ENCODE results near the gene CDK14. TPM values are rescaled to one million over a fixed set of nuclear protein-coding genes. Genes with fewer than 3 reads are reported as not detected.

CDK14 gene
- 38.6 TPM for polyA plus RNA-seq (ENCODE audit: insufficient read length)
- long read RNA-seq, donor 1, full-length matches to known transcripts, result 2 of 2 reads
- long read RNA-seq, donor 1, partial matches to known transcripts, result 0 of 2 reads
- long read RNA-seq, donor 1, other reads (novel, unspliced or antisense), result 0 of 2 reads
- long read RNA-seq, donor 2, full-length matches to known transcripts, result 3 of 13 reads
- long read RNA-seq, donor 2, partial matches to known transcripts, result 0 of 13 reads
- long read RNA-seq, donor 2, other reads (novel, unspliced or antisense), result 10 of 13 reads
- long read RNA-seq, donor 3, full-length matches to known transcripts, result 7 of 7 reads
- long read RNA-seq, donor 3, partial matches to known transcripts, result 0 of 7 reads
- long read RNA-seq, donor 3, other reads (novel, unspliced or antisense), result 0 of 7 reads
- long read RNA-seq, donor 4, result 0 reads
- long read RNA-seq, donor 5, full-length matches to known transcripts, result 5 of 5 reads
- long read RNA-seq, donor 5, partial matches to known transcripts, result 0 of 5 reads
- long read RNA-seq, donor 5, other reads (novel, unspliced or antisense), result 0 of 5 reads
- long read RNA-seq, donor 6, full-length matches to known transcripts, result 3 of 3 reads
- long read RNA-seq, donor 6, partial matches to known transcripts, result 0 of 3 reads
- long read RNA-seq, donor 6, other reads (novel, unspliced or antisense), result 0 of 3 reads
- long read RNA-seq, donor 7, full-length matches to known transcripts, result 9 of 9 reads
- long read RNA-seq, donor 7, partial matches to known transcripts, result 0 of 9 reads
- long read RNA-seq, donor 7, other reads (novel, unspliced or antisense), result 0 of 9 reads
- long read RNA-seq, donor 8, full-length matches to known transcripts, result 3 of 3 reads
- long read RNA-seq, donor 8, partial matches to known transcripts, result 0 of 3 reads
- long read RNA-seq, donor 8, other reads (novel, unspliced or antisense), result 0 of 3 reads

DNA sequence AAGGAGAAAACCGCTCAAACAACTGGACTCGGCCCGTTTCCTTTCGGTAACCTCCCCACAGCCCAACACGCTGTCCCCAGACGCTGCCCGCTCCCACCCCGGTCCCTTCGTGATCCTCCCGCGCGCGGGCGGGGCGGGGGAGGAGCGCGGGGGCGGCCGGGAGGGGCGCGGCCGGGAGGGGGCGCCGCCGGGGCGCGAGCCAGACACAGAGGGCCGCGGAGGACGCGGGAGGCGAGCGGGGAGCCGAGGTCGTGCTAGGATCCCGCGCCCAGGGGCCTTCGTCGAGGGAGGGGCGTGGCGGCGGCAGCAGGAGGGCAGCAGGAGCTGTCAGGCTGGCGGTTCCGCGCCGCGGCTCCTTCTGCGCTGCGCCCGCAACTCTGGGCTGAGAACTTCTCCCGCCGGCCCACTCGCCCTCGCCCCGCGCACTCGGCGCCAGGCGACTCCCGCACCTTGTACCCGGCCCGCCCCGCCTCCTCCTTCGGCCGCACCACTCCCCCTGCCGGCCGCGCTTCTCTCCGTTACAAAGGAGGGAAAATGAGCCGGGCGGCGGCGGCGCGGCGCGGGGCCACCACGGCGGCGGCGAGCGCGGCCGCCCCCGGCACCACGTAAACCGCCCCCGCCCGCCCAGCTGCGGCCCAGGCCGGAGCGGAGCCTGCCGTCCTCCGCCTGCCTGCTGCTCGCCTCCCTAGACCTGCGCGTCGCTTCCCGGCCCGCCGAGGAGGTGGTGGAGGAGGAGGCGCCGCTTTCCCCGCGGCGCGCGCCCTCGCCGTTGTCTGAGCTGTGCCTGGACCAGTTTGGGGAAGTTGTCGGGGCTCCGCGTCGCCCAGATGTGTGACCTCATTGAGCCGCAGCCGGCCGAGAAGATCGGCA is at the start of gene CDK14:
CDK14 (plus strand) TSS at position 521 of the 870 bp plus-strand sequence; CDS start at position 828, 307 bp downstream.
- DNase-seq, result peak; percentile 61

DNA sequence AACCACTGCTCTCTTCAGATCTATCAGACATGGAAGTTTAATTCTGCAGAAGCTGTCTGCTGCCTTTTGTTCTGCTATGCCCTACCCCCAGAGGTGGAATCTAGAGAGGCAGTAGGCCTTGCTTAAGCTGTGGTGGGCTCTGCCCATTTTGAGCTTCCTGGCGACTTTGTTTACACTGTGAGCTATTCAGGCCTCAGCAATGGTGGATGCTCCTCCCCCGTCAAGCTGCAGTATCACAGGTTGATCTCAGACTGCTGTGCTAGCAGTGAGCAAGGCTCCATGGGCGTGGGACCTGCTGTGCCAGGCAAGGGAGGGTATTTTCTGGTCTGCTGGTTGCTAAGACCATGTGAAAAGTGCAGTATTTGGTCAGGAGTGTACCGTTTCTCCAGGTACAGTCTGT is 45.1 kb upstream of the CDK14 start:
- no peak for DNase-seq

- no peak for DNase-seq
Observed at GRCh38 chr7:90552521-90552920, 43.6 kb upstream of the CDK14 start.

DNA sequence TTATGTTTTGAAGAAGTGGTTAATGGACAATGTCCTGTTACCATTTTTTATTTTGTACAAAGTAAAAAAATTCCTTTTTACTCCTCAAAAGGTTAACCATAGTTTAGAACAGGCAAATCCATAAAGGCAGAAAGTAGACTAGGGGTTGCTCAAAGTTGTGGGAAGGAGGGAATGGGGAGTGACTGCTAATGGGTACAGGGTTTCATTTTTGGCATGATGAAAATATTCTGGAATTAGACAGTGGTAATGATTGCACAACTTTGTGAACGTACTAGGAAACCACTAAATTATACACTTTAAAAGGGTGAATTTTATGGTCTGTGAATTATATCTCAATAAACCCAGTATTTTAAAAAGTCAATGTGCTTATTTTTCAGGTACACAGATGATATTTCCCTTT is 35.4 kb upstream of the CDK14 start:
- DNase-seq, result no peak

DNA sequence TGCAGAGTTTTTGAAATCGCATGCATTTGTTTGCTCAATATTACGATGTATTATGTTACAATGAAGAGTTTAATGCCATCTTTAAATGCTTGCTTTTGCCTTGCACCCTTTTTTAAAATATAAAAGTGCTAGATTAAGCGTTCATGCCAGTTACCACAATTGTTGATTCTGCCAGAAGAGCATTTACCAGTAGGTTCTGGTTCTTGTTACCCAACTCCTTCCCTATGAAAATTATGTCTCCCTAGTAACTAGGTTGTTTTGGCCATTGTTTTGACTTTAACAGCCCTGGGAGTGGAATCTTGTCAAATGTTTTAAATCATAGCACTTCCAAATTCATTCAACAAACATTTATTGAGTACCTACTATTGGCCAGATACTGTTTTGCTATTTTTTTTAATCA is 32.8 kb upstream of the CDK14 start:
- no peak for DNase-seq

GRCh38 chr7:90564455-90564854 is 31.7 kb upstream of the CDK14 start:
- DNase-seq, result no peak

DNA sequence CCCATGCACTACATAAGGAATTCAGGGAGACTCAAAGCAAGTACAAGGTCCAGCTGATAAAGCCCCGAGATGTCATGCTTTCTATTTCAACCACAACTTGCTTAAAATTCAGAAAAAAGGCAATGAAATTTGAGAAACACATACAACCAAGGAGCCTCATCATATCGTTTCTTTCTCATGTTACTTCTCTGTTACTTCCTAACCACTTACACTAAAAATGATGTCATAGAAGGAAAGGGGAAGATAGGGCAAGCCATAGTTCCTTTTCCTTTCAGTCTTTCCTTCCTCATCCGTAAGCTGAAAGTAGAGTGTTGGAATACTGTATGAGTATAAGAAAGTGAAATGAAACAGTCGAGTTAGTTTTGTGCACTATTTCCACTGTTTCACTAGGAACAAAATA is 27.9 kb upstream of the CDK14 start:
- DNase-seq, result no peak

- DNase-seq, result no peak
Observed at GRCh38 chr7:90569368-90569767, 26.8 kb upstream of the CDK14 start.

DNA sequence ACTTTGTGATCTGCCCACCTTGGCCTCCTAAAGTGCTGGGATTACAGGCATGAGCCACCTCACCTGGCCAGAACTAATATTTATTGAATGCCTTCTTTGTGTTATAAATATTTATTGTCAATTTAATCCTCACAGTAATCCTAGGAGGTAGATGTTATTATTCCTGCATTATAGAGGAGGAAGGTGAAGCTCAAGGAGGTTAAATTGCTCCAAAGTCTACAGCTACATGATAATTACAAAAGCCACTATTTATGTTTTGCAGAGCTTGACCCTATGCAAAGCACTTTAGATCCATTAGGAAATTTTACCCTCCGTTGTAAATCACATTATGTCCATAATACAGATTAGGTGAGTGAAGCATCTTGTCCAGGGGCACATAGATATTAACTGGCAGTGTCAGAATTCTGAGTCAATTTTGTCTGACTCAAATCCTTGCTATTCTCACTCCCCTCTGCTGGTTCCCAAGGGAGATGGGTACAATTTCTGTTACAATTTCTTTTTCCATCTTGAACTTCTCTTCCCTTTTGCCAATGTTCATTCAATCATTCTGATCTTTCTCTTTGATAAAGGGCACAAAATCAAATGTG is 25.7 kb upstream of the CDK14 start:
- no peak for DNase-seq

DNA sequence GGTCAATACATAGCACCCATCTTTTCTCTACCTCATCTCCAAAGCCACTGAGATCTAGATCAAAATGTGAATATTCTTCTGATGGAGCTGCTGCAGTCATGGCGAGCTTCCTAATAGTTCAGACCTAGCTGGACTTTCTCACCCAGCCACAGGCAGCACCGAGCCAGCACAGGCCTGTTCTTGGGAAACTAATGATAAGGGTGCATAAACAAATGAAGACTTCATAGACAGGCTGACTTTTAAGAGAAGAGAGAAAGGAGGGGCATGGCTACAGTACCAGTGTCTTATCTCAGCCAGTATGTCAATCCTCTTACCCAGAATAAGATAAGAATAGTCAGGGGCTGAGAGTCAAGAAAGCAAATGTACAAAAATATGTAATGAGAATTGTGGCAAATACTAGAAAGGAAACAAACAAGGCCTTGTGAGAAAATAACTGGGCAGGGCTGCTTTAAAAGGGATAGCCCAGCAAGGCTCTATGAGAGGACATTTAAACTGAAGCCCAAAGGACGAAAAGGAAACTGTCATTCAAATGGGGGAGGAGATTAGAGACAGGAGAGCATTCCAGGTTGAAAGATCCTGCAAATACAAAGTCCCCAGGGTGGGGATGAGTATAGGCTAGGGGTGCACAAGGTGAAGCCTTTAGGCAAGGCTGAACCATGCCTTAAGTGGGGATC is 21.8 kb upstream of the CDK14 start:
- no peak for DNase-seq

GRCh38 chr7:90574820-90575187 is 21.3 kb upstream of the CDK14 start:
- no peak for DNase-seq

DNA sequence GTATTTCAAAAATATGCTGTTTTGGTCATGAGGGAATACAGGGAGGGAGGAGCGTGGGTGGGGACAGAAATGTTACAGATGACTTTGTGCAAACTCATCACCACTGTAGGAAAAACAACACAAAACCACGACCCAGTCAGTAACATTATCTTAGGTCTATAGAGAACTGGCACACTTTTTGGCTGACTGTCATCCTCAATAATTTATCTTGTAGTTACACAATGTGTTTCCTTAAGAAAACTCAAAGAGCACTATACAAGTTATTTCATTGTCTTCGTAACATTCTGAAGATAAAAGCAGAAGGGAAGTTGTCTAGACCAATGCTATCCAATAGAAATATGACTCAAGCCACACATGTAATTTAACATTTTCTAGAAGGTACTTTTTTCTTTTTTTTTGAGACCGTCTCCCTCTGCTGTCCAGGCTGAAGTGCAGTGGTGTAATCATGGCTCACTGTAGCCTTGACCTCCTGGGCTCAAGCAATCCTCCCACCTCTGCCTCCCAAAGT is 16.9 kb upstream of the CDK14 start:
- DNase-seq, result no peak

- DNase-seq, result no peak
Observed at GRCh38 chr7:90580051-90580450, 16.1 kb upstream of the CDK14 start.

GRCh38 chr7:90582164-90582563 is 14.0 kb upstream of the CDK14 start:
- no peak for DNase-seq

- no peak for DNase-seq
Observed at GRCh38 chr7:90584378-90584777, 11.7 kb upstream of the CDK14 start.

- no peak for DNase-seq
Observed at GRCh38 chr7:90586091-90586490, 10.0 kb upstream of the CDK14 start.

DNA sequence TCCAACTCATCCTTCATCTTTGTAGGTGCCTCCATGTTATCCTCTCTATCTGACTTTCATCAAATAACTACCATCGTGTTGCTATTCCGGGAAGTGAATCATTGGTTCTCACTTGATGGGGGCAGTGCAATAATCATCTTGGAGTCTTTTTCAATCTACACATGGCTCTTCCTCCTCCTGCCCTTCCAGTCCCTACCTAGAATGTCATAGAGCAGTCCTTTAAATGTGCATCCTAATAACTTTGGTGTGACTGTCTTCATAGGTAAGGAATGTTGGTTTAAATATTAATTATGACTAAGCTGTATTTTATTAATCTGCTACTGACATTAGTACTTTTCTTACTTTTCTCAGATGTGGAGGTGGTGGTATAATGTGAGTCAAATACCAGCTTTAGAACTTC is 8.4 kb upstream of the CDK14 start:
- no peak for DNase-seq

GRCh38 chr7:90592033-90592432 is 4.1 kb upstream of the CDK14 start:
- DNase-seq, result no peak

DNA sequence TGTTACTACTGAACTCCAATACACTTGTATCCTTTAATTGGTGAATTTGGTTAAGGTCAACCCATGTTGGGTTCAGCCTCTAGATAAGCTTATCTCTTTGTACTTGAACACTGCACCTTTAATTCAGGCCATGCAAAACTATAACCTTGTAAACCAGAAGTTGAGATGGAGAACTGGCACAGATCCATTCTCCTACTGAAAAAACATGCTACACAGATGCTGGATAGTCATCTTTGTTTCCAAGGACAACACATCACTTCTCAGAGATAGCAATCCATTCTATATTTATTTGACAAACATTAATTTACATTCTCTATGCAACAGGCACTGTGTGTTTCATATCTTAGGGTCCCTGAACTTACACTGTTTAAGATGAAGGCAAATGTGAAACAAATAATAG is 2.9 kb upstream of the CDK14 start:
- no peak for DNase-seq

GRCh38 chr7:90594751-90595317 is 1.3 kb upstream of the CDK14 start:
- peak; percentile 45 for DNase-seq

Measured in left kidney (tissue), 8 donors.